Activated CD4-positive, alpha-beta T cell treated with anti-CD3 and anti-CD28 coated beads for 36 hours (primary cell): ENCODE measurements around the gene FAM3B. TPM values are rescaled to one million over a fixed set of nuclear protein-coding genes. Genes with fewer than 3 reads are reported as not detected.
A peak's percentile ranks its signal among the peaks of the same experiment; 100 is the strongest.

Experiments
- ATAC-seq: fragments of 200-7000 bp; cut with Tn5 transposase; one replicate; pipeline ENCODE4 v1.10.0; 2021; ENCODE audit warnings: mild to moderate bottlenecking, moderate library complexity
- CTCF ChIA-PET: fragments of 350-600 bp; sonication (Branson Sonifier 250); formaldehyde crosslinking; loops from one replicate; lab custom pipeline; 2021; ENCODE audit warnings: antibody characterized with exemption; lab: Charles Lee
- POLR2A ChIA-PET: fragments of 350-600 bp; sonication (Branson Sonifier 250); formaldehyde crosslinking; loops from one replicate; lab custom pipeline; 2021; ENCODE audit warnings: antibody characterized with exemption, inconsistent platforms; lab: Charles Lee
- DNase-seq: peaks from one replicate; pipeline ENCODE4 v3.0.0-alpha.2; 2020
- H3K27ac Mint-ChIP-seq: one replicate; pipeline ENCODE4 v1.8.0; 2021; ENCODE audit warnings: mixed read lengths
- H3K27me3 Mint-ChIP-seq: one replicate; pipeline ENCODE4 v1.8.0; 2021; ENCODE audit warnings: mixed read lengths
- H3K36me3 Mint-ChIP-seq: one replicate; pipeline ENCODE4 v1.8.0; 2021; ENCODE audit warnings: low read depth, mixed read lengths
- H3K4me1 Mint-ChIP-seq: one replicate; pipeline ENCODE4 v1.8.0; 2021; ENCODE audit warnings: mixed read lengths
- H3K4me3 Mint-ChIP-seq: one replicate; pipeline ENCODE4 v1.8.0; 2021; ENCODE audit warnings: mild to moderate bottlenecking, moderate library complexity, mixed read lengths
- H3K9me3 Mint-ChIP-seq: one replicate; pipeline ENCODE4 v1.8.0; 2021; ENCODE audit warnings: low read depth, mixed read lengths
- intact Hi-C, 2 experiments: fragments of 100-400 bp; cut with DNase I in 1 of 2; cut with micrococcal nuclease in 1 of 2; formaldehyde crosslinking; loops; one replicate each; pipeline versions ENCODE4 v1.14.2 to v1.15.1; 2022 to 2024; cut with DNase I, micrococcal nuclease
- total RNA-seq, 2 experiments: library from RNA; stranded (reverse); gene quantifications; one replicate each; pipeline ENCODE4 v1.2.3, GENCODE V29; 2021

FAM3B gene
- total RNA-seq, 2 experiments from 2014 or later: not detected

DNA sequence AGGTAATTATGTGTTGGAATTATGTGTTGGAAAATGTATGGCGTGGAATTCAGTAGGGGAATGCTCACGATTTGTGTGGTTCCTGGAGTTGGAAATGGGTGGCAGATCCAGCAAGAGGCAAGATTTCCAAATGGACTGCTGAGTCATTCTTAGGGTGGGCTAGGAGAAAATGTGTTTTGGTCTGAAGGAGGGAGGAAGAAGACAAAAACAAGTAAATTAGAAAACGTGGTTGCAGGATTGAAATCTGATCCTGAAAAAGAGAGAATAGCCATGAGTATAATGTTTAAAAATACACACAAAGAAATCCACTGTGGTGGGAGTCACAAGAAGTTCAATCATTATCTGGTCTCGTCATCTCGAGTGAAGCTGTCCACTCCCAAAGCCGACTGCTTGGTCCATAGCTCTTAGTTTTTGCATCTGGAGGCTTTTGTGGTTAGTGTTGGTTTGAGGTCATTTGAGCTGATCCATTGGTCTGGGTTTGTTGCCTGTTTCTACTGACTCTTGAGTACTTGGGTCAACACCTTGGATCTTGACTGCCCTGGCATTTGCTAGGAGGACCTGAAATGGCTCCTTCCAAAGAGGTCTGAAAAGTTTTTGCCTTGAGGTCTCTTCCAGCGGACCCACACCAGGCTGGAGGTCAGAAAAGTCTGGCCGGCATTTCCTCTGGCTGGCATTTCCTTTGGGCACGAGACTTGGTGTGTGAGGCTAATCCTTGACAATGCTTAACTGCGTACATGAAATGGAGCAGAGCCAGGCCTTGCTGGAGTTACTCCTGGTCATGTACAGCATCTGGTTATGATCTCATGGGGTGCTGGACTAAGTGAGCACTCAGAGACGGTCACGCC lies 54.5 kb downstream of the FAM3B start:
- Mint-ChIP-seq H3K4me3 (peak overlapping the region; percentile 68), H3K9me3 (no peaks in the 10 kb centered on the region), H3K27ac (peak overlapping the region; percentile 87), H3K36me3 (peaks cover 5% of the 10 kb centered on the region), H3K4me1 (peaks cover 75% of the 10 kb centered on the region), H3K27me3 (no peaks in the 10 kb centered on the region)
- intact Hi-C loops: loop anchor here in 1 of 2 experiments (2.0 kb wide), 1 partner anchor 56 kb away; the partner anchor contains the start of gene MX1
- DNase-seq: no peak
- CTCF ChIA-PET: interaction anchor here (1.7 kb wide), 1 partner anchor 88 kb away, joined by 15 read pairs; no protein-coding TSS in a partner anchor
- POLR2A ChIA-PET: interaction anchor here (0.6 to 2.0 kb wide), 2 partner anchors 10 to 52 kb away, joined by 3 to 8 read pairs; partner anchors contain the start of gene MX2
- ATAC-seq: no peak

DNA sequence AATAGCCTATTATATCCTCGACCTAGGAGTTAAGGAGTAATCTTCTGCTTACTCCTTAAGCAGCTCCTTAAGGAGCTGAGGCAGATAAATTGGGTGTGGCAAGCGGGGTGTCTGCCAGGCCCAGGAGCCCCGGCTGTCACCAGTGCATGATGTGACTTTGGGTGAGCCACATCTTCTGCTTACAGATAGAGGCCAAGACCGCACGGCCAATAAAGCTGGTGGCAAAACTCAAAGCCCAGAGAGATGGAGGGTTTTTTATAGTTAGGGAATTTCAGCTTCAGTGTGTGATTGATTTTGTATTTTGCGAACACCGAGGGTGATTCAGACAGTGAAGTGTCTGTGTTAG lies 55.1 kb downstream of the FAM3B start:
- H3K9me3 Mint-ChIP-seq: no peaks in the 10 kb centered on the region
- peak overlapping the region; percentile 68 for H3K4me3 Mint-ChIP-seq
- peaks cover 72% of the 10 kb centered on the region for H3K4me1 Mint-ChIP-seq
- H3K27me3 Mint-ChIP-seq: no peaks in the 10 kb centered on the region
- no peak for DNase-seq
- ChIA-PET POLR2A (interaction anchor here (0.6 to 2.0 kb wide), 2 partner anchors 10 to 51 kb away, joined by 3 to 8 read pairs; partner anchors contain the start of gene MX2), CTCF (interaction anchor here (1.5 to 2.1 kb wide), 2 partner anchors 9 to 88 kb away, joined by 7 to 11 read pairs; no protein-coding TSS in a partner anchor)
- peaks cover 6% of the 10 kb centered on the region for H3K36me3 Mint-ChIP-seq
- no peak for ATAC-seq
- intact Hi-C loops: loop anchor here in 1 of 2 experiments (2.0 kb wide), 1 partner anchor 55 kb away; the partner anchor contains the start of gene MX1
- no peak overlapping the region for H3K27ac Mint-ChIP-seq

DNA sequence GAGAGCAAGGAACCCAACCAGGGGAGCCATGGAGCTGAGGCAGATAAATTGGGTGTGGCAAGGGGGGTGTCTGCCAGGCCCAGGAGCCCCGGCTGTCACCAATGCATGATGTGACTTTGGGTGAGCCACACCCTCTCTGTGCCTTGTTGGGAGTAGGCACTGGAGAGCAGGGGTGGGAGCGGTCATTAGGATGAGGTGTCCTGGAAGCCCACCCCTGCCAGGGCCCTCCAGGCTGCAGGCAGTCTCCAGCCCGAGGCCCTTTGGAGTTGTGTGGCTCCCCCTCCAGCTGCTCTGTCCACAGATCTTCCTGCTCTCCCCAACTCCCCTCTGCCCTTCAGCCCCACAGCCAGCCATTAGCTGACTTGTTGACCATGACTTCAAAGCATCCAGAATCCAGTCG lies 56.7 kb downstream of the FAM3B start:
- Mint-ChIP-seq H3K9me3 (no peaks in the 10 kb centered on the region), H3K27me3 (no peaks in the 10 kb centered on the region), H3K36me3 (peaks cover 16% of the 10 kb centered on the region), H3K4me3 (no peak overlapping the region), H3K4me1 (peaks cover 57% of the 10 kb centered on the region), H3K27ac (no peak overlapping the region)
- no peak for ATAC-seq
- ChIA-PET CTCF (interaction anchor here (1.2 to 2.1 kb wide), 3 partner anchors 10 to 90 kb away, joined by 3 to 11 read pairs (median 7); no protein-coding TSS in a partner anchor), POLR2A (no interaction called here)
- no peak for DNase-seq
- intact Hi-C loops: no loop called here

- no peak for ATAC-seq
- no peak overlapping the region for H3K27ac Mint-ChIP-seq
Measured at GRCh38 chr21:41373763-41374162, 57.2 kb downstream of the FAM3B start.

GRCh38 chr21:41374177-41374712 lies 57.6 kb downstream of the FAM3B start:
- Mint-ChIP-seq H3K4me1 (peaks cover 47% of the 10 kb centered on the region), H3K27me3 (no peaks in the 10 kb centered on the region), H3K36me3 (peaks cover 17% of the 10 kb centered on the region), H3K9me3 (no peaks in the 10 kb centered on the region), H3K27ac (no peak overlapping the region), H3K4me3 (no peak overlapping the region)
- DNase-seq (peak; percentile 40), ATAC-seq (no peak)
- ChIA-PET POLR2A (no interaction called here), CTCF (no interaction called here)
- intact Hi-C loops: loop anchor here in 1 of 2 experiments (2.0 kb wide), 1 partner anchor 91 kb away; no protein-coding TSS in a partner anchor

More at GRCh38 chr21:41373763-41374162, 57.2 kb downstream of the FAM3B start:
- POLR2A ChIA-PET: no interaction called here
- Mint-ChIP-seq H3K4me1 (peaks cover 52% of the 10 kb centered on the region), H3K36me3 (peaks cover 17% of the 10 kb centered on the region), H3K27me3 (no peaks in the 10 kb centered on the region), H3K9me3 (no peaks in the 10 kb centered on the region), H3K4me3 (no peak overlapping the region)
- DNase-seq: no peak
- intact Hi-C loops: loop anchor here in 1 of 2 experiments (2.0 kb wide), 1 partner anchor 91 kb away; no protein-coding TSS in a partner anchor
- CTCF ChIA-PET: no interaction called here

DNA sequence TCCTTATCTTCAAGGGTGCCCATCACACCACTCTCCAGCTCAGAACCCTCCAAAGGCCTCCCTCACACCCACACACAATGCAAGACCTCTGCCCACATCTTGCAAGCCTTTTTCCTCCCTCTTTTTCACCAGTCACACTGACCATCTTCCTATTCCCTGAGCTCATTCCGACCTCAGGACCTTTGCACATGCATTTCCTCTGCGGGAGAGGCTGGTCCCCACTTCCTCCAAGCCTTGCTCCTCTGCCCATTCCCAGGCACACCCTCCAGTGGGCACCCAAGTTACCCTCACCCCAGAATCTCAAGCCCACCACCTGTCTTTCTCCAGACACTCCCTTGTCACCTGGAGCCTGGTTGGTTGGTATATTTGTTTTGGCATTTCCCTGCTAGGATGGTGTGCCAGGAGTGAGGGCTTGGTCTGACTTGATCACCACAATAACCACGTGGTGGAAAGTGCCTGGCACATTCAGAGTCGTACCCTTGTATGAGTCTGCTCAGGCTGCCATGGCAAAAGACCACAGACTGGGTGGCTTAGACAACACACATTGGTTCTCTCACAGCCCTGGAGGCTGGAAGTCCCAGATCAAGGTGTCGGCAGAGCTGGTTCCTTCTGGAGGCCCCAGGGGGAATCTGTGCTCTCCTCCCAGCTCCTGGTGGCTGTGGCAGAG lies 58.4 kb downstream of the FAM3B start:
- peaks cover 44% of the 10 kb centered on the region for H3K4me1 Mint-ChIP-seq
- DNase-seq (peak; percentile 78), ATAC-seq (peak; percentile 88)
- H3K27me3 Mint-ChIP-seq: no peaks in the 10 kb centered on the region
- H3K36me3 Mint-ChIP-seq: peaks cover 17% of the 10 kb centered on the region
- peak overlapping the region; percentile 86 for H3K27ac Mint-ChIP-seq
- no peak overlapping the region for H3K4me3 Mint-ChIP-seq
- H3K9me3 Mint-ChIP-seq: no peaks in the 10 kb centered on the region
- intact Hi-C loops: loop anchor here (2.0 to 5.0 kb wide), 2 partner anchors 92 to 93 kb away; no protein-coding TSS in a partner anchor
- CTCF ChIA-PET: no interaction called here
- POLR2A ChIA-PET: no interaction called here

DNA sequence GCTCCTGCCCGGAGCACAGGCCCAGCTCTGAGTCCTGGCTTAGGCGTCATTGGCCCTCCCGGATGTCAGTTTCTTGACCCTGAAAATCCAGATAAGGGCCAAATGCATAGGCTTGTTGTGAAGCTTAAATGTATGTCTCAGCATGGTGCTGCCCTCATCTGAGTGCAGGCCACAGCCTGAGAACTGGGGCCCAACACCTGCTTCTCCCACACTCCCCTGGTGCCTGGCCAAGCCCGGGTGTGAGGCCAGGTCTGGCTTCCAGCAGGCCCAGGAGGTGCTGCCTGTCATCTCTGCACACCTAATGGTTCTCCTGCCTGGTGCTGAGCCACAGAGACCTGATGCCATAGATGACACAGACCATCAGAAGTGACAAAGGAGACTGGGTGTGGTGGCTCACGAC lies 59.3 kb downstream of the FAM3B start:
- ChIA-PET CTCF (no interaction called here), POLR2A (no interaction called here)
- no peaks in the 10 kb centered on the region for H3K9me3 Mint-ChIP-seq
- no peak overlapping the region for H3K4me3 Mint-ChIP-seq
- H3K27ac Mint-ChIP-seq: no peak overlapping the region
- peaks cover 35% of the 10 kb centered on the region for H3K4me1 Mint-ChIP-seq
- H3K27me3 Mint-ChIP-seq: no peaks in the 10 kb centered on the region
- no peak for ATAC-seq
- H3K36me3 Mint-ChIP-seq: peaks cover 18% of the 10 kb centered on the region
- DNase-seq: no peak
- intact Hi-C loops: loop anchor here (2.0 to 5.0 kb wide), 2 partner anchors 93 to 94 kb away; no protein-coding TSS in a partner anchor

- intact Hi-C loops: loop anchor here in 1 of 2 experiments (5.0 kb wide), 1 partner anchor 95 kb away; no protein-coding TSS in a partner anchor
- Mint-ChIP-seq H3K27me3 (no peaks in the 10 kb centered on the region), H3K27ac (no peak overlapping the region), H3K4me3 (no peak overlapping the region), H3K36me3 (peaks cover 22% of the 10 kb centered on the region), H3K9me3 (no peaks in the 10 kb centered on the region), H3K4me1 (peaks cover 19% of the 10 kb centered on the region)
- no peak for ATAC-seq
- ChIA-PET POLR2A (no interaction called here), CTCF (interaction anchor here (0.6 kb wide), 1 partner anchor 655 kb away, joined by 3 read pairs; no protein-coding TSS in a partner anchor)
- no peak for DNase-seq
Measured at GRCh38 chr21:41377715-41378114, 61.1 kb downstream of the FAM3B start.

DNA sequence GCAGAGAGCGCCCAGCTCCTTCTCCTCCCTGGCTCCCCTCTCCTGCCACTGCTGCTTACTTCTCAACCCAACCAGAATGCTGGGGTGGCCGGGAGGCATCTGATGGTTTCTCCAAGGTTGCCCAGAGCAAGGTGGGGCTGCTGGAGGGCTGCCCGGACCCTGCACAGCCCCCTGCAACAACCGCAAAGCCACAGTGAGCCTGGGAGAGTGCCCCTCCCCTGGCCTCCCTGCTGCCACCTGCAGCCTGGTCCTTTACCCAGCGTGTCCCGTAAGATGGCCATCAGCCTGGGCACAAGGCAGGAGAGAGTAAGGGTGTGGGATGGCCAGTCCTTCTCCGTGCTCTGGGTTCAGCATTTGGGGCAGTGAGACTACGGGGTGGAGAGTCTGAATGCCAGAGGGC lies 62.2 kb downstream of the FAM3B start:
- Mint-ChIP-seq H3K36me3 (peaks cover 24% of the 10 kb centered on the region), H3K27me3 (no peaks in the 10 kb centered on the region), H3K4me3 (no peak overlapping the region), H3K9me3 (no peaks in the 10 kb centered on the region), H3K4me1 (peaks cover 11% of the 10 kb centered on the region), H3K27ac (no peak overlapping the region)
- DNase-seq (no peak), ATAC-seq (no peak)
- ChIA-PET CTCF (no interaction called here), POLR2A (no interaction called here)
- intact Hi-C loops: loop anchor here in 1 of 2 experiments (5.0 kb wide), 1 partner anchor 97 kb away; no protein-coding TSS in a partner anchor

DNA sequence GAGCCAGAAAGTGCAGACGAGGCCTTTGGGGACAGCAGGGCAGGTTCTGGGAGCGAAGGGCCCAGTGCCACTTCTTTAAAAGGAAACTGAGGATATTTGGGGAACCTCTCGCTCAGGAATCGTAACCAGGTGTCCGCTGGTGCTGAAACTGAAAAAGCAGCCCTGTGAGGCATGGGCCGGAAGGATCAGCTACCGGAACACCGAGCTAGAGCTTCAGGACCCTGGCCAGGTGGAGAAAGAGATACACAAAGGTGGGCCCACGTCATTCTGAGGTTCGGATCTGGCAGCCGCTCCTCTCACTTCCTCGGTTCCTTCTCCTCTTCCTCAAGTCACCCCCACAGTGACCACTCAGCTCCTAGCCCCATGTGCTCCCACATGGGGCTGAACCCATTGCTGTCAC lies 63.3 kb downstream of the FAM3B start:
- no peak overlapping the region for H3K4me3 Mint-ChIP-seq
- POLR2A ChIA-PET: no interaction called here
- intact Hi-C loops: loop anchor here in 1 of 2 experiments (5.0 kb wide), 1 partner anchor 98 kb away; no protein-coding TSS in a partner anchor

GRCh38 chr21:41381731-41382130 lies 65.1 kb downstream of the FAM3B start:
- POLR2A ChIA-PET: no interaction called here

More for the DNA sequence above, 63.3 kb downstream of the FAM3B start:
- no peak overlapping the region for H3K27ac Mint-ChIP-seq
- CTCF ChIA-PET: no interaction called here
- DNase-seq: no peak
- H3K9me3 Mint-ChIP-seq: no peaks in the 10 kb centered on the region
- peaks cover 8% of the 10 kb centered on the region for H3K4me1 Mint-ChIP-seq
- no peak for ATAC-seq
- H3K36me3 Mint-ChIP-seq: peaks cover 23% of the 10 kb centered on the region
- no peaks in the 10 kb centered on the region for H3K27me3 Mint-ChIP-seq

More at GRCh38 chr21:41381731-41382130, 65.1 kb downstream of the FAM3B start:
- no peaks in the 10 kb centered on the region for H3K27me3 Mint-ChIP-seq
- no peaks in the 10 kb centered on the region for H3K4me1 Mint-ChIP-seq
- no peaks in the 10 kb centered on the region for H3K9me3 Mint-ChIP-seq
- no peak overlapping the region for H3K4me3 Mint-ChIP-seq
- DNase-seq (no peak), ATAC-seq (no peak)
- intact Hi-C loops: no loop called here
- H3K36me3 Mint-ChIP-seq: peaks cover 25% of the 10 kb centered on the region
- CTCF ChIA-PET: no interaction called here
- H3K27ac Mint-ChIP-seq: no peak overlapping the region
